Mesenchymal stem cell (in vitro differentiated cells and primary cell): ENCODE data around the gene CEMIP2.

ENCODE experiments used
- DNase-seq: peaks from one replicate; pipeline ENCODE4 v3.0.0-alpha.2; 2013
- H2AFZ ChIP-seq: one replicate; pipeline ENCODE4 v1.6.1; 2013; ENCODE audit warnings: low read depth, mild to moderate bottlenecking, control low read depth, inconsistent platforms, low read length, moderate library complexity
- H2AK5ac ChIP-seq: 2 replicates; pipeline ENCODE4 v1.6.1; 2013; ENCODE audit warnings: low read length, moderate library complexity, mild to moderate bottlenecking, inconsistent platforms; ENCODE audit not compliant: severe bottlenecking
- H2BK120ac ChIP-seq: one replicate; pipeline ENCODE4 v1.6.1; 2013; ENCODE audit warnings: low read depth, mild to moderate bottlenecking, inconsistent platforms, low read length, moderate library complexity
- H2BK12ac ChIP-seq, 2 experiments: one replicate each; pipeline ENCODE4 v1.6.1; 2013; ENCODE audit warnings: inconsistent platforms in 2 of 2, low read length in 2 of 2, mild to moderate bottlenecking in 2 of 2, moderate library complexity in 2 of 2, control low read depth in 1 of 2
- H2BK15ac ChIP-seq: one replicate; pipeline ENCODE4 v1.6.1; 2013; ENCODE audit warnings: mild to moderate bottlenecking, low read depth, inconsistent platforms; ENCODE audit not compliant: poor library complexity, severe bottlenecking
- H2BK5ac ChIP-seq: 2 replicates; pipeline ENCODE4 v1.6.1; 2013; ENCODE audit warnings: low read depth, mild to moderate bottlenecking, low read length, control low read depth, inconsistent platforms; ENCODE audit not compliant: poor library complexity, severe bottlenecking
- H3K14ac ChIP-seq, 2 experiments: one replicate each; pipeline ENCODE4 v1.6.1; 2013; ENCODE audit warnings: inconsistent platforms in 2 of 2, low read length in 2 of 2, control low read depth in 1 of 2, mild to moderate bottlenecking in 1 of 2, moderate library complexity in 1 of 2
- H3K18ac ChIP-seq, 2 experiments: one replicate each; pipeline ENCODE4 v1.6.1; 2013; ENCODE audit warnings: inconsistent platforms in 2 of 2, low read length in 2 of 2, control low read depth in 1 of 2, low read depth in 1 of 2, mild to moderate bottlenecking in 1 of 2
- H3K23ac ChIP-seq, 2 experiments: one replicate each; pipeline ENCODE4 v1.6.1; 2013; ENCODE audit warnings: inconsistent platforms in 2 of 2, low read length in 2 of 2, mild to moderate bottlenecking in 2 of 2, moderate library complexity in 2 of 2, control low read depth in 1 of 2
- H3K27ac ChIP-seq: 2 replicates; pipeline ENCODE4 v1.5.1; 2013; ENCODE audit warnings: mild to moderate bottlenecking, moderate library complexity, low read length, control low read depth, inconsistent platforms; ENCODE audit not compliant: poor library complexity, severe bottlenecking
- H3K27me3 ChIP-seq, 2 experiments: 2 replicates each; pipeline versions ENCODE4 v1.6.1 to v1.7.0; 2013; ENCODE audit warnings: low read length in 2 of 2, mild to moderate bottlenecking in 2 of 2, moderate library complexity in 2 of 2, control low read depth in 1 of 2, inconsistent platforms in 1 of 2; ENCODE audit not compliant: control insufficient read depth in 1 of 2, insufficient read depth in 1 of 2
- H3K36me3 ChIP-seq, 2 experiments: 2 replicates each; pipeline versions ENCODE4 v1.6.1 to v1.7.0; 2013; ENCODE audit warnings: low read length in 2 of 2, control low read depth in 1 of 2, inconsistent platforms in 1 of 2, low read depth in 1 of 2, mild to moderate bottlenecking in 1 of 2; ENCODE audit not compliant: insufficient read depth in 2 of 2, control insufficient read depth in 1 of 2
- H3K4ac ChIP-seq, 2 experiments: one replicate each; pipeline ENCODE4 v1.6.1; 2013; ENCODE audit warnings: inconsistent platforms in 2 of 2, low read length in 2 of 2, mild to moderate bottlenecking in 2 of 2, moderate library complexity in 2 of 2, control low read depth in 1 of 2, low read depth in 1 of 2
- H3K4me1 ChIP-seq: 2 replicates; pipeline ENCODE4 v1.6.1; 2013; ENCODE audit warnings: low read depth, low read length, control low read depth; ENCODE audit not compliant: control insufficient read depth, insufficient read depth
- H3K4me2 ChIP-seq: 2 replicates; pipeline ENCODE4 v1.6.1; 2013; ENCODE audit warnings: low read length, mild to moderate bottlenecking, inconsistent platforms; ENCODE audit not compliant: poor library complexity, severe bottlenecking
- H3K4me3 ChIP-seq, 2 experiments: 2 replicates each; pipeline versions ENCODE4 v1.5.1 to v1.7.0; 2013; ENCODE audit warnings: low read length in 2 of 2, mild to moderate bottlenecking in 2 of 2, control low read depth in 1 of 2, low read depth in 1 of 2; ENCODE audit not compliant: insufficient read depth in 1 of 2
- H3K79me1 ChIP-seq: replicated peaks from 2 replicates; pipeline ENCODE4 v1.6.1; 2013; ENCODE audit warnings: mild to moderate bottlenecking, control low read depth, low read length, inconsistent platforms; ENCODE audit not compliant: poor library complexity, severe bottlenecking
- H3K9ac ChIP-seq: 2 replicates; pipeline ENCODE4 v1.7.0; 2013; ENCODE audit warnings: mild to moderate bottlenecking, low read length, moderate library complexity
- H3K9me3 ChIP-seq: 2 replicates; pipeline ENCODE4 v1.7.0; 2013; ENCODE audit warnings: mild to moderate bottlenecking, low read length; ENCODE audit not compliant: control insufficient read depth
- H4K8ac ChIP-seq: one replicate; pipeline ENCODE4 v1.6.1; 2013; ENCODE audit warnings: inconsistent platforms, mild to moderate bottlenecking, low read length, moderate library complexity
- H4K91ac ChIP-seq: one replicate; pipeline ENCODE4 v1.6.1; 2013; ENCODE audit warnings: mild to moderate bottlenecking, low read length, inconsistent platforms
- WGBS: methylation state at CpG from one replicate; pipeline ENCODE4 v1.1.7; 2013; ENCODE audit warnings: mixed read lengths; 5-methylcytosine and 5-hydroxymethylcytosine counted together

Gene CEMIP2

GRCh38 chr9:71783120-71783523, 14.8 kb upstream of the CEMIP2 start:
- no peaks in the 10 kb centered on the region for H3K79me1 ChIP-seq

GRCh38 chr9:71781391-71781790, 13.1 kb upstream of the CEMIP2 start:
- Histone ChIP-seq H2BK120ac (no peak overlapping the region), H2BK15ac (no peak overlapping the region), H3K9ac (no peak overlapping the region), H3K79me1 (no peaks in the 10 kb centered on the region), H3K14ac (no peak overlapping the region), H3K18ac (no peak overlapping the region), H3K23ac (no peak overlapping the region), H3K4ac (no peak overlapping the region), H2AK5ac (no peak overlapping the region), H3K4me3 (no peak overlapping the region), H3K4me1 (peaks cover 5% of the 10 kb centered on the region), H3K4me2 (no peak overlapping the region), H4K91ac (no peak overlapping the region), H2BK5ac (no peak overlapping the region), H3K27me3 (no peaks in the 10 kb centered on the region), H2AFZ (no peak overlapping the region), H2BK12ac (no peak overlapping the region), H3K27ac (no peak overlapping the region), H3K9me3 (no peaks in the 10 kb centered on the region), H4K8ac (no peak overlapping the region), H3K36me3 (no peaks in the 10 kb centered on the region)
- no peak for DNase-seq

More at GRCh38 chr9:71783120-71783523, 14.8 kb upstream of the CEMIP2 start:
- H3K27ac ChIP-seq = no peak overlapping the region
- no peak overlapping the region for H2BK15ac ChIP-seq
- no peak overlapping the region for H2BK120ac ChIP-seq
- H3K4me3 ChIP-seq = no peak overlapping the region
- no peak overlapping the region for H4K91ac ChIP-seq
- H3K4ac ChIP-seq = no peak overlapping the region
- peak overlapping the region in 1 of 2 experiments; percentile 35 for H3K14ac ChIP-seq
- H3K4me2 ChIP-seq = peak overlapping the region; percentile 46
- H2BK12ac ChIP-seq = no peak overlapping the region
- peak overlapping the region; percentile 34 for H2AK5ac ChIP-seq
- H2BK5ac ChIP-seq = no peak overlapping the region
- H3K4me1 ChIP-seq = peaks cover 5% of the 10 kb centered on the region
- no peak overlapping the region for H2AFZ ChIP-seq
- no peaks in the 10 kb centered on the region for H3K27me3 ChIP-seq
- H3K23ac ChIP-seq = no peak overlapping the region
- no peak overlapping the region for H3K18ac ChIP-seq
- no peaks in the 10 kb centered on the region for H3K36me3 ChIP-seq
- DNase-seq = no peak
- no peak overlapping the region for H4K8ac ChIP-seq
- H3K9ac ChIP-seq = no peak overlapping the region
- no peaks in the 10 kb centered on the region for H3K9me3 ChIP-seq
- 73% methylated on average over 9 of the region's 9 CpGs for WGBS

- H3K9ac ChIP-seq = no peak overlapping the region
- no peak overlapping the region for H2AK5ac ChIP-seq
- no peak overlapping the region for H4K8ac ChIP-seq
- no peak overlapping the region for H3K14ac ChIP-seq
- H3K9me3 ChIP-seq = no peaks in the 10 kb centered on the region
- 88% methylated on average over 1 of the region's 3 CpGs for WGBS
- no peaks in the 10 kb centered on the region for H3K27me3 ChIP-seq
- no peaks in the 10 kb centered on the region for H3K79me1 ChIP-seq
- no peak overlapping the region for H2BK12ac ChIP-seq
- H3K4me2 ChIP-seq = no peak overlapping the region
- H4K91ac ChIP-seq = no peak overlapping the region
- no peak overlapping the region for H2BK15ac ChIP-seq
- H3K23ac ChIP-seq = no peak overlapping the region
- peaks cover 5% of the 10 kb centered on the region for H3K4me1 ChIP-seq
- H3K27ac ChIP-seq = no peak overlapping the region
- H2BK5ac ChIP-seq = no peak overlapping the region
- H3K4me3 ChIP-seq = no peak overlapping the region
- H3K4ac ChIP-seq = no peak overlapping the region
- no peak for DNase-seq
- no peak overlapping the region for H2BK120ac ChIP-seq
- no peak overlapping the region for H2AFZ ChIP-seq
- no peaks in the 10 kb centered on the region for H3K36me3 ChIP-seq
- H3K18ac ChIP-seq = no peak overlapping the region
Observed at GRCh38 chr9:71780953-71781352, 12.6 kb upstream of the CEMIP2 start.

GRCh38 chr9:71778085-71778484, 9.8 kb upstream of the CEMIP2 start:
- 89% methylated on average over 4 of the region's 5 CpGs for WGBS
- no peaks in the 10 kb centered on the region for H3K36me3 ChIP-seq

More at GRCh38 chr9:71778085-71778484, 9.8 kb upstream of the CEMIP2 start:
- Histone ChIP-seq H4K8ac (no peak overlapping the region), H2BK15ac (no peak overlapping the region), H3K79me1 (no peaks in the 10 kb centered on the region), H3K4me1 (peaks cover 2% of the 10 kb centered on the region), H3K9ac (no peak overlapping the region), H2BK5ac (no peak overlapping the region), H2AFZ (no peak overlapping the region), H3K27ac (no peak overlapping the region), H3K23ac (no peak overlapping the region), H3K4me2 (no peak overlapping the region), H2BK12ac (no peak overlapping the region), H3K4me3 (no peak overlapping the region), H4K91ac (no peak overlapping the region), H3K4ac (no peak overlapping the region), H2BK120ac (no peak overlapping the region), H2AK5ac (no peak overlapping the region), H3K18ac (no peak overlapping the region), H3K14ac (no peak overlapping the region), H3K27me3 (no peaks in the 10 kb centered on the region), H3K9me3 (no peaks in the 10 kb centered on the region)
- no peak for DNase-seq
